DMS153 treated with DMSO at 0.1 percent for 48 hours (cell line): ENCODE data around the gene ABHD17B.

Source experiments
- DNase-seq: peaks from one replicate; lab custom pipeline; 2025; ENCODE audit not compliant: unreplicated experiment; lab: John Stamatoyannopoulos, UW

ABHD17B gene

GRCh38 chr9:71878327-71879274, 32.4 kb downstream of the ABHD17B start:
- no peak for DNase-seq

- no peak for DNase-seq
Observed at GRCh38 chr9:71876829-71877228, 34.2 kb downstream of the ABHD17B start.

DNA sequence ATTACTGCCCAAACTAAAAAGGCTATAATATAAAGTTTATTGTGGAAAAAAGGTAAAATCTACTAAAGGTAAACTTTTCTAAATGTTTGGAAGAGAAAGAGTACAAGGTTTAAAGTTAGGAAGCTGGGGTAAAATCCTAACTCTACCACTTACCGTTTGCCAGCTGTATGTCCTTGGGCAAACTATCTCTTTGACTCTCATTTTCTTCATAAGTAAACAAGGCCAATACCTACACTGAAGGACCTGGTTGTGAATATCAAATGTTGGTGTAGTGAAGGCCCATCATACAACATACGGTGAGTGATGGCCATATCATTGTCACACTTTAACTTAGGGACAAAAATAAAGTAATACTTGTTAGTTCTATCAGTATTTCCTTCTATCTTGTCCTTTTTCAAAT, 34.9 kb downstream of the ABHD17B start:
- no peak for DNase-seq

DNA sequence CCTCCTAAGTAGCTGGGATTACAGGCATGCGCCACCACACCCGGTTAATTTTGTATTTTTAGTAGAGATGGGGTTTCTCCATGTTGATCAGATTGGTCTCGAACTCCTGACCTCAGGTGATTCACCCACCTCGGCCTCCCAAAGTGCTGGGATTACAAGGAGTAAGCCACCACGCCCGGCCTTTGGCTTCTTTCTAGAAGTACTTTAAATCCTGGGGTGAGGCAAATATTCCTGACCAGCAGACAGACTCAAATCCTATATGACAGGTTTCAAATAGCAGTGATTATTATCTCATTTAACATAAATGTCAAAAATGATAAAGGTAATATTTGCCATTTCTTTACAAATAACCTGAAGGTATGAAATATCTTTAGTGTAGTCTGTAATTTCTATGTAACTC, 35.6 kb downstream of the ABHD17B start:
- no peak for DNase-seq

DNA sequence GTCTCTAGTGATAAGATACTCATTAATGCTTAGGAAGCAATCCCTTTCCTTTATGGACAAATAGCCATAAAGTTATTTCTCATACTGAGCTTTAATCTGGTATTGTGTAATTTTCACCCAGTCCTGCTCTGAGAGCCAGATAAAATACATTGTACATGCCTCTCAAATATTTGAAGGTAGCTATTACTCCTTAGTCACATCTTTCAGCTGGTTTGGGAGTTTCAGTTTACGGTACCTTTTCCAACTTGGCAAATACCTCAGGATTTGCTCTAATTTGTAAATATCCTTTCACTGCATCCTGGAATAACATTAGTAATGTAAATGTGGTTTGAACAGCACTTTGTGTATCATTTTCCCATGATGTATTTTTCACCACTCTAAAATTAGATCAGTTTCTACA, 47.4 kb downstream of the ABHD17B start:
- DNase-seq, result no peak

GRCh38 chr9:71861618-71862017, 49.4 kb downstream of the ABHD17B start:
- no peak for DNase-seq

DNA sequence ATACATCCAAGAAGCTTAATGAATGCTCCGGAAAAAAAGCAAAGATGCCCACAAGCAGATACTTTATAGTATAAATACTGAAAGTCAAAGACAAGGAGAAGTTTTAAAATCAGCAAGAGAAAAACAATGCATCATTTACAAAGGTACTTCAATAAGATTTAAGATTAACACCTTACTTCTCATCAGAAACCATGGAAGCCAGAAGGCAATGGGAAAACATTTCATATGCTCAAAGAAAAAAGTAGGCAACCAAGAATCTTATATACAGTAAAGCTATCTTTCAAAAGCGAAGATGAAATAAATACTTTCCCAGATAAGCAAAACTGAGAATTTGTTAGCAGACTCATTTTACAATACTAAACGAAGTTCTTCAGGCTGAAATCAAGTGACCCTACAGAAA, 51.1 kb downstream of the ABHD17B start:
- no peak for DNase-seq

DNA sequence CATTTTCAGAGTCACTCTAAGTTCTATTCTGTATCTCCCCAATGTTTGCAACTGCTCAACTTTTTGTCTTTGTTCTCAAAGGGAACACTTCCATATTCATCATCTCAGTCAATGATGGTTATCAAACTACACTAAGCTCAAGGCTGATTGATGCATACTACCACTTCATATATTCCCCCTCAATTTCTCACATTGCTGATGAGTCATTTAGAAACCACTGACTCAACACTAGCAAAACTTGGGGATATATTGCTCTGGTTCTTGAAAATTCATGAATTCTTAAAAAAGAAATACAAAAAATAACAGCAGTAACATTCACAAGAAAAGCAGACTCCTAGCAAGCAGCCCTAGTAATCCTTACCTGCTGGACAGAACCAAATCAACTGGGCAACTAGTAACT, 52.2 kb downstream of the ABHD17B start:
- DNase-seq, result no peak

- no peak for DNase-seq
Observed at GRCh38 chr9:71858102-71858798, 52.7 kb downstream of the ABHD17B start.

DNA sequence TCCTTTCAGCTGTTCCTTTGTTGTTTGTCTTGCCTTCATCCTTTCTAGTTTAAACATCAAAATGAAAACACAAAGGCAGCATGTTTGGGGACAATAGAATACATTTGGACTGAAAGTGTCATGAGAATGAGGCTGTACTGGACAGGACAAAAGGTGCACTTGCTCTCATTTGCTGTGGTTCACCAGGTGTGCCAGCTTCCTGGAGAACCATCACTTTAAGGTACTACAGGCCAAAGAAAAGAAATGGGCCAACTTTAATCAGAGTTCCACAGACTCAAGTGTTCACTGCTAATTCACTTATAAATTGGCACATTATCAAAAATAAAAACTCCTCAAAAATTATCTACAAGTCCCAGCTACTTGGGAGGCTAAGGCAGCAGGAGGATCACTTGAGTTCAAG, 53.8 kb downstream of the ABHD17B start:
- no peak for DNase-seq

GRCh38 chr9:71854811-71855210, 56.2 kb downstream of the ABHD17B start:
- no peak for DNase-seq

DNA sequence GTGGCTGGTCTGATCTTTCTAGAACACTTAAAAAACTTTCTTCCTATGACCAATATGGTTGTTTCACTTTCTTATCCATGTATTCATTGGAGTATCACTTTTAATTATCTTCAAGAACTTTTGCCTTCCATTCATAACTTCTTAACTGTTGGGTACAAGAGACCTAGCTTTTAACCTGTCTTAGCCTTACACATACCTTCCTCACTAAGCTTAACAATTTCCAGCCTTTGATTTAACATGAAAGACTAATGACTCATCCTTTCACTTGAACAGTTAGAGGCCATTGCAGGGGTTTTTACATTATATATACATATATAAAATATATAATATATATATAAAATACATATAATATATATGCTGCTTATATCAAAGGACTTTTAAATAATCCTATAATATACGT, 57.9 kb downstream of the ABHD17B start:
- DNase-seq, result no peak

DNA sequence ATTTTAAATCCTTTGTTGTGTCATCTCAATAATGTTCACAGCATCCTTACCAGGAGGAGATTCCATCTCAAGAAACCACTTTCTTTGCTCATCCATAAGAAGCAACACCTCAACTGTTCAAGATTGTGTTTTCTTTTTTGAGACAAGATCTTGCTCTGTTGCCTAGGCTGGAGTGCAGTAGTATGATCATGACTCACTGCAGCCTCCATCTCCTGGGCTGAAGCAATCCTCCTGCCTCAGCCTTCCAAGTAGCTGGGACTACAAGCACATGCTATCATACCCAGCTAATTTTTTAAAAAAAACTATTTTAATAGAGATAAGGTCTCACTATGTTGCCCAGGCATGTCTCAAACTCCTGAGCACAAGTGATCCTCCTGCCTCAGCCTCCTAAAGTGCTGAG, 60.0 kb downstream of the ABHD17B start:
- no peak for DNase-seq

GRCh38 chr9:71847892-71848291, 63.1 kb downstream of the ABHD17B start:
- no peak for DNase-seq

DNA sequence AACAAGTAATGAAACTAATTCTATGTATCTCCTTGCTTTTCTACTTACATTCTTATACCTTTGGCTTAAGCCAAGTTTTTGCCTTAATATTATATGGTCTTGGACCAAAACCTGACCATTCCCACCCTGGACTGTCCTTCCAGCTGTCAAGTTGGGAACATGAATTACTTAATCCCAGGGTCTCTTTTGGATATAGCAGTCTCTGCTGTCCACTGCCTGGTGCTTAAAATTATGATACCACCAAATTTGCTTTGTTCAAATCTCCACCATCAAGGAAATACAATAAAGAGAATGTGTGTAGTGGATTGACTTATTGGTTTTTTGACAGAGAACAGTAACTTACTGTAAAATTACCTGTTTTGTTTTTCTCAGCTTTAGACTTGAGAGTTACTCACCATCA, 66.2 kb downstream of the ABHD17B start:
- no peak for DNase-seq

GRCh38 chr9:71839668-71840067, 71.3 kb downstream of the ABHD17B start:
- no peak for DNase-seq

- DNase-seq, result no peak
Observed at GRCh38 chr9:71835596-71835995, 75.4 kb downstream of the ABHD17B start.

- DNase-seq, result no peak
Observed at GRCh38 chr9:71830929-71831328, 80.1 kb downstream of the ABHD17B start.

DNA sequence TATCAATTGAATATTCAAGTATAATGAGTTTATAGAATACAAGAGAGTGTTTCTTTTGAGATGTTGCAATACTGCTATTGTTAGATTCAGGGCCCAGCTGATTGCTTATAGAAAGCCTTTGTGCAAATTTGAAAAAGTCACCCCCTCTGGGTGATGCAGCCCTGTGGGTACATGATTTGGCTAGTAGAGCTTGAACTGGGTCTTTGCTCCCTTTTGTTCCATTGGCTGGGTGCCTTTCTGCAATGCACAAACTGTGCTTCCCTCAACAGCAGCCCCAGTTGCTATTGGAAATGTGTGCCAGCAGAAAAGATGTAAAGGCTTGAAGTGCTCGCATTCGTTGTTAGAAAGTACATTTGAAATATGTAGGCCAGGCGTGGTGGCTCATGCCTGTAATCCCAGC, 80.8 kb downstream of the ABHD17B start:
- no peak for DNase-seq

DNA sequence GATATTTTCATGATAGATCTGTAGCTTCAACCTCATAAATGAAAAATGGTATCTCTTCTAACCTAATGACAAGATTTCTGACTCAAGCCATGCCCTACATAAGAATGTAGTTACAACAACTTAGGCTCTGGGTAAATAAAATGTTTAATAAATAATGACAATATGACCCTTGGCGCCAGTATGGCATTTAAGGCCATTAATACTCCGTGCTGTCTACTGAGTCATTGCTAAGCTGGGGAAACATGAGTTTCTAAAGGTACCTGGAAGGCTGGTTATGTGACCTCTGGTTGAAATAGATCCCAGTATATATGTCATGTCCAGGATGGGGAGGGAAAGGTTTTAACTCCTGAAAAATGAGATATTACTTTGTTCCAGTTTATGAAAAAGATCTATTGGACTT, 84.7 kb downstream of the ABHD17B start:
- DNase-seq, result no peak

DNA sequence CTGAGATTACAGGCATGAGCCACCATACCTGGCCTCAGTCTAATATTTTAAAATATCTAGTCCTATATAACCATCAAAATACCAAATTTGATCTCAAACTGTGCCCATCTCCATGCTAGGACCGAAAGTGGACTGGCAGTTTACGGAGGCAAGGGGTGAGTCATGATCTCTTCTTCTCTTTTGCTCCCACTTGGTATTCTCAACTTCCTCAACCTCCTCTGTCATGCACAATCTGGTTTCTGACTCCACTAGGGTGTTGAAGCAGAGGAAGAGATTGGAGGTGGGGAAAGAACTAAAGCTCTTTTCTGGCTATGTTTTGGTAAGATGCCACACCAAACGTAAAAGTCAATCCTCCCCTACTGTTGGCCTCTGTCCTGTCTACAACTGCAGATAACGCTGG, 86.7 kb downstream of the ABHD17B start:
- DNase-seq, result no peak

- DNase-seq, result no peak
Observed at GRCh38 chr9:71822935-71823334, 88.1 kb downstream of the ABHD17B start.
